ENCODE results near the gene ZNF133. TPM values are rescaled to one million over a fixed set of nuclear protein-coding genes. Genes with fewer than 3 reads are reported as not detected.

Gene ZNF133
- total RNA-seq, 1 experiment from 2014 or later = 22.8 TPM

DNA sequence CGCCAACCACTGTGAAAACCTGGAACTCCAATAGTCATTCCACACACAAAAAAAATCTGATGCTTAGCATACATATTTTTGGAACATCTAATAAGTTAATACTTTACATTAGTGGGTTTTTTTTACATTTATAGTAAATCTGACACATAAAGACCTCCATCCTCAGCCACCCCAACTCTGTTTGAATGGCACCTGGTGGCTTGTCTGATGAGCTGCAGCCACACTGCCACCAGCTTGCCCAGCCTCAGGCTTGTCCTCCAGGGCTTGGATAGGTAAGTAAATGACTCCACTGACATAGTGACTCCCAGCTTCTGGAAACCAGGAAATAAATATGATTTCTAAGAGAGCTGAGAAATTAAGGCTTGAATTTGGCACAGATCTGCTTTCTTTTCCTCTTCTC is 71.5 kb downstream of the ZNF133 start:
- no peak overlapping the region for H3K4me3 ChIP-seq
- intact Hi-C loops (cut with micrococcal nuclease; ENCODE audit: unreplicated experiment) = no loop called here
- POLR2A ChIA-PET (ENCODE audit: unreplicated experiment) = interaction anchor here (0.6 kb wide), 1 partner anchor 680 kb away, joined by 3 read pairs; no protein-coding TSS in a partner anchor
- H3K36me3 ChIP-seq (ENCODE audit: low read depth) = no peaks in the 10 kb centered on the region
- H3K27ac ChIP-seq = no peak overlapping the region
- no peaks in the 10 kb centered on the region for H3K9me2 ChIP-seq (ENCODE audit: insufficient read depth)
- peaks cover 7% of the 10 kb centered on the region; the same call in 1 of the 2 replicates for H3K4me1 ChIP-seq (replicated peaks; ENCODE audit: insufficient read depth)
- no peak overlapping the region for H2AFZ ChIP-seq
- no peak overlapping the region for H3K4me2 ChIP-seq
- H3K9me3 ChIP-seq (ENCODE audit: insufficient read depth, low read depth) = no peaks in the 10 kb centered on the region
- no peaks in the 10 kb centered on the region for H3K27me3 ChIP-seq (ENCODE audit: insufficient read depth, low read depth)
- CTCF ChIA-PET = no interaction called here
- no peaks in the 10 kb centered on the region for H3F3A ChIP-seq (ENCODE audit: insufficient read depth, low read depth)
- no peak for TF ChIP-seq EZH2 (IDR thresholded peaks at IDR 0.05; ENCODE audit: low read depth)
- TF ChIP-seq, protein P1, sequence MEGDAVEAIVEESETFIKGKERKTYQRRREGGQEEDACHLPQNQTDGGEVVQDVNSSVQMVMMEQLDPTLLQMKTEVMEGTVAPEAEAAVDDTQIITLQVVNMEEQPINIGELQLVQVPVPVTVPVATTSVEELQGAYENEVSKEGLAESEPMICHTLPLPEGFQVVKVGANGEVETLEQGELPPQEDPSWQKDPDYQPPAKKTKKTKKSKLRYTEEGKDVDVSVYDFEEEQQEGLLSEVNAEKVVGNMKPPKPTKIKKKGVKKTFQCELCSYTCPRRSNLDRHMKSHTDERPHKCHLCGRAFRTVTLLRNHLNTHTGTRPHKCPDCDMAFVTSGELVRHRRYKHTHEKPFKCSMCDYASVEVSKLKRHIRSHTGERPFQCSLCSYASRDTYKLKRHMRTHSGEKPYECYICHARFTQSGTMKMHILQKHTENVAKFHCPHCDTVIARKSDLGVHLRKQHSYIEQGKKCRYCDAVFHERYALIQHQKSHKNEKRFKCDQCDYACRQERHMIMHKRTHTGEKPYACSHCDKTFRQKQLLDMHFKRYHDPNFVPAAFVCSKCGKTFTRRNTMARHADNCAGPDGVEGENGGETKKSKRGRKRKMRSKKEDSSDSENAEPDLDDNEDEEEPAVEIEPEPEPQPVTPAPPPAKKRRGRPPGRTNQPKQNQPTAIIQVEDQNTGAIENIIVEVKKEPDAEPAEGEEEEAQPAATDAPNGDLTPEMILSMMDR (conservative IDR thresholded peaks at IDR 0.05) = no peak
- no peaks in the 10 kb centered on the region for H4K20me1 ChIP-seq (ENCODE audit: insufficient read depth)
- no peaks in the 10 kb centered on the region for H3K79me2 ChIP-seq (ENCODE audit: low read depth)
- no TSS peak for BruUV-seq (replicated peaks)
- DNase-seq = no peak

DNA sequence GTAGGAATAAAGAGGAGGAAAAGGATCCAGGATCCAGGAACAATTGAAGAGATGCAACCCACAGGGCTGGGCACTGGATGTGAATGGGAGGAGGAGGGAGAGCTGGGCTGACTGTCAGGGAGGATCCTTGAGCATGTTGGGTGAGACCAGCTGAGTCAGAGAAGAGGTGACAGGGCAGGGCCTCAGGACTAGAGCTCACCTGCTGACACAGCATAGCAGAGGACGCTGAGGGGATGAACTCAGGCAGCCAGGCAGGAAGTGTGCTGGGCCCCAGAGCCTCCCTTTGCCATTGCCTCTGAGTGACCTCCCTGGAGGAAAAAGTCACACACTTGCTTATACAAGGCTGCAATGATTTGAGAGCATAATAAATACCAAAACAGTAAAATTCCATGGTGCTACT is 72.3 kb downstream of the ZNF133 start:
- CTCF ChIA-PET = no interaction called here
- peaks cover 7% of the 10 kb centered on the region; the same call in 1 of the 2 replicates for H3K4me1 ChIP-seq (replicated peaks; ENCODE audit: insufficient read depth)

DNA sequence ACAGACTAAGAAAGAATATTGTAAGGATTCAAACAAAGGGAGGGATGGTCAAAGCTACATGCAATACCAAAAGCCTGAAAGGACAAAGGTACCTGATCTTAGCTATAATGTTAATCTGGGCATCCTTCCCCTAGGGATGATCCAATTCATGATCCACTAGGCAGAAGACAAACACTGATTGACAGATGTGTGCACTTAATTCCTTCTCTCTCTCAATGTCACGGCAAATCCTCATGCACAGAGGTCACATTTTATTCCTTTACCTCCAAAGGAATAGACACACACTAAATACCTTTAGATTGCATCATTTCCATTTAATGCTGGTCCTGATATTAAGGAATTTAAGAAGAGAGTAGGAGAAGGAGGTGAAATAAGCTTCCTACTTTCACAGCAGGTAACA is 73.4 kb downstream of the ZNF133 start:
- CTCF ChIA-PET = no interaction called here
- BruUV-seq (replicated peaks) = no TSS peak
- POLR2A ChIA-PET (ENCODE audit: unreplicated experiment) = no interaction called here

More for the DNA sequence above, 72.3 kb downstream of the ZNF133 start:
- peak in 1 of 2 experiments; percentile 21 for DNase-seq
- TF ChIP-seq EZH2 (IDR thresholded peaks at IDR 0.05; ENCODE audit: low read depth) = no peak
- TF ChIP-seq, protein P1 (conservative IDR thresholded peaks at IDR 0.05) = no peak
- Histone ChIP-seq H3K4me3 (no peak overlapping the region), H3K27me3 (ENCODE audit: insufficient read depth, low read depth) (no peaks in the 10 kb centered on the region), H2AFZ (no peak overlapping the region), H3K79me2 (ENCODE audit: low read depth) (no peaks in the 10 kb centered on the region), H3F3A (ENCODE audit: insufficient read depth, low read depth) (no peaks in the 10 kb centered on the region), H3K36me3 (ENCODE audit: low read depth) (no peaks in the 10 kb centered on the region), H3K4me2 (no peak overlapping the region), H3K27ac (no peak overlapping the region), H3K9me2 (ENCODE audit: insufficient read depth) (no peaks in the 10 kb centered on the region), H4K20me1 (ENCODE audit: insufficient read depth) (no peaks in the 10 kb centered on the region), H3K9me3 (ENCODE audit: insufficient read depth, low read depth) (no peaks in the 10 kb centered on the region)
- POLR2A ChIA-PET (ENCODE audit: unreplicated experiment) = interaction anchor here (0.6 kb wide), 2 partner anchors 31 to 206 kb away, joined by 4 read pairs; partner anchors contain the start of gene SMIM26
- intact Hi-C loops (cut with micrococcal nuclease; ENCODE audit: unreplicated experiment) = no loop called here
- BruUV-seq (replicated peaks) = no TSS peak

More for the DNA sequence above, 73.4 kb downstream of the ZNF133 start:
- Histone ChIP-seq H4K20me1 (ENCODE audit: insufficient read depth) (no peaks in the 10 kb centered on the region), H3F3A (ENCODE audit: insufficient read depth, low read depth) (no peaks in the 10 kb centered on the region), H3K36me3 (ENCODE audit: low read depth) (no peaks in the 10 kb centered on the region), H3K27me3 (ENCODE audit: insufficient read depth, low read depth) (no peaks in the 10 kb centered on the region), H3K9me3 (ENCODE audit: insufficient read depth, low read depth) (no peaks in the 10 kb centered on the region), H3K9me2 (ENCODE audit: insufficient read depth) (no peaks in the 10 kb centered on the region), H3K4me3 (no peak overlapping the region), H3K4me1 (replicated peaks; ENCODE audit: insufficient read depth) (peaks cover 7% of the 10 kb centered on the region; the same call in 1 of the 2 replicates), H3K4me2 (no peak overlapping the region), H3K27ac (no peak overlapping the region), H3K79me2 (ENCODE audit: low read depth) (no peaks in the 10 kb centered on the region), H2AFZ (no peak overlapping the region)
- TF ChIP-seq, protein P1 (conservative IDR thresholded peaks at IDR 0.05) = no peak
- TF ChIP-seq EZH2 (IDR thresholded peaks at IDR 0.05; ENCODE audit: low read depth) = no peak
- intact Hi-C loops (cut with micrococcal nuclease; ENCODE audit: unreplicated experiment) = no loop called here
- no peak for DNase-seq

Data from PC-9 (cell line).